ENCODE results near the gene HMMR.
"Not testable (repeated sequence)": the region's sequence is repeated elsewhere in the genome, so short reads cannot be mapped to it uniquely, and the experiment has no call there.

The HMMR gene, protein sequence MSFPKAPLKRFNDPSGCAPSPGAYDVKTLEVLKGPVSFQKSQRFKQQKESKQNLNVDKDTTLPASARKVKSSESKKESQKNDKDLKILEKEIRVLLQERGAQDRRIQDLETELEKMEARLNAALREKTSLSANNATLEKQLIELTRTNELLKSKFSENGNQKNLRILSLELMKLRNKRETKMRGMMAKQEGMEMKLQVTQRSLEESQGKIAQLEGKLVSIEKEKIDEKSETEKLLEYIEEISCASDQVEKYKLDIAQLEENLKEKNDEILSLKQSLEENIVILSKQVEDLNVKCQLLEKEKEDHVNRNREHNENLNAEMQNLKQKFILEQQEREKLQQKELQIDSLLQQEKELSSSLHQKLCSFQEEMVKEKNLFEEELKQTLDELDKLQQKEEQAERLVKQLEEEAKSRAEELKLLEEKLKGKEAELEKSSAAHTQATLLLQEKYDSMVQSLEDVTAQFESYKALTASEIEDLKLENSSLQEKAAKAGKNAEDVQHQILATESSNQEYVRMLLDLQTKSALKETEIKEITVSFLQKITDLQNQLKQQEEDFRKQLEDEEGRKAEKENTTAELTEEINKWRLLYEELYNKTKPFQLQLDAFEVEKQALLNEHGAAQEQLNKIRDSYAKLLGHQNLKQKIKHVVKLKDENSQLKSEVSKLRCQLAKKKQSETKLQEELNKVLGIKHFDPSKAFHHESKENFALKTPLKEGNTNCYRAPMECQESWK

DNA sequence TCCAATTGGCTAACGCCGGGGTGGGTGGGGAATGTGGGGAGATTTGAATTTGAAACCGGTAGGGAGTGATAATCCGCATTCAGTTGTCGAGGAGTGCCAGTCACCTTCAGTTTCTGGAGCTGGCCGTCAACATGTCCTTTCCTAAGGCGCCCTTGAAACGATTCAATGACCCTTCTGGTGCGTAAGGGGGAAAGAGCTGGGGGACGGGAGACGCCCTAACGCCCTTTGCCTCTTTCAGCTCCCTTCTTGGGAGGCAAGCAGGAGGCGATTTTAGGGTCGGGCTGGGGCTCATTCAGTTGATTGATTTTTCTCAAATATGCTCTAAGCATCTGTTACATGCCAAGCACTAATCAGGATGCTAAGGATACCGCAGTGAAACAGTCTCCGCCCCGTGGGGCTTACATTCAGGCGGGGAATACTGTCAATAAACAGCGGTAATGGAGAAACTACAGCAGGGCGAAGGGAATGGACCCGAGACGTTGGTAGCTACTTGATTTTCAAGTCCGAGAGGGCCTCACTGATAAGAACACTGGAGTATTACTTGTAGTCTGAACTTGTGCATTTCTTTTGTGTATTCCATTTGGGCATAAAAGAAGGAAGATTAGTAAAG, at the start of gene HMMR:
HMMR (plus strand) TSS at position 71 of the 610 bp plus-strand sequence; CDS start at position 132, 61 bp downstream.
- TF ChIP-seq, protein P1, sequence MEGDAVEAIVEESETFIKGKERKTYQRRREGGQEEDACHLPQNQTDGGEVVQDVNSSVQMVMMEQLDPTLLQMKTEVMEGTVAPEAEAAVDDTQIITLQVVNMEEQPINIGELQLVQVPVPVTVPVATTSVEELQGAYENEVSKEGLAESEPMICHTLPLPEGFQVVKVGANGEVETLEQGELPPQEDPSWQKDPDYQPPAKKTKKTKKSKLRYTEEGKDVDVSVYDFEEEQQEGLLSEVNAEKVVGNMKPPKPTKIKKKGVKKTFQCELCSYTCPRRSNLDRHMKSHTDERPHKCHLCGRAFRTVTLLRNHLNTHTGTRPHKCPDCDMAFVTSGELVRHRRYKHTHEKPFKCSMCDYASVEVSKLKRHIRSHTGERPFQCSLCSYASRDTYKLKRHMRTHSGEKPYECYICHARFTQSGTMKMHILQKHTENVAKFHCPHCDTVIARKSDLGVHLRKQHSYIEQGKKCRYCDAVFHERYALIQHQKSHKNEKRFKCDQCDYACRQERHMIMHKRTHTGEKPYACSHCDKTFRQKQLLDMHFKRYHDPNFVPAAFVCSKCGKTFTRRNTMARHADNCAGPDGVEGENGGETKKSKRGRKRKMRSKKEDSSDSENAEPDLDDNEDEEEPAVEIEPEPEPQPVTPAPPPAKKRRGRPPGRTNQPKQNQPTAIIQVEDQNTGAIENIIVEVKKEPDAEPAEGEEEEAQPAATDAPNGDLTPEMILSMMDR (IDR thresholded peaks at IDR 0.05; ENCODE audit: low read depth, low read length, missing control alignments), result no peak
- no peak for DNase-seq (ENCODE audit: extremely low read depth, low read depth)
- peak within 1 kb of the TSS; percentile 62 for H3K4me3 ChIP-seq (replicated peaks; ENCODE audit: low read depth, low read length)

DNA sequence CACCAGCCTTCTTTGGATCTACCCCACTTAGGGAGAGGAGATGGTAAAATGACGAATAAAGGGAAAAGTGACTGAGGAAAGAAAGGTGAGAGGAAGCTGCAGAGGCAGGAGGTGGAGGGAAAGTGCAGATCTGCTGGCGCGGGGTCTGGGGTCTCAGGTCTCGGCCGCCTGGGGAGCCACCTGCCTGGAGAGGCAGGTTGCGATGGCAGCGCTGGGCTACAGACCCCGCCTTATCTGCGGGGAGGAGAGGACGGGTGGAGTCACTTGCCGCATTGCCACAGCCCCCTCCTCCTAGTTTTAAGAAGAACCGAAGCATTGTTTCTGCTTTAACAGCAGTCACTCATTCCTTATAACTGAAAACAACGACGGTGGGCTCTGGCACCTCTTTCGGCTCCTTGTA, 44.8 kb upstream of the HMMR start:
- DNase-seq (ENCODE audit: extremely low read depth, low read depth); H3K4me3 ChIP-seq (replicated peaks; ENCODE audit: low read depth, low read length): not testable (repeated sequence)

DNA sequence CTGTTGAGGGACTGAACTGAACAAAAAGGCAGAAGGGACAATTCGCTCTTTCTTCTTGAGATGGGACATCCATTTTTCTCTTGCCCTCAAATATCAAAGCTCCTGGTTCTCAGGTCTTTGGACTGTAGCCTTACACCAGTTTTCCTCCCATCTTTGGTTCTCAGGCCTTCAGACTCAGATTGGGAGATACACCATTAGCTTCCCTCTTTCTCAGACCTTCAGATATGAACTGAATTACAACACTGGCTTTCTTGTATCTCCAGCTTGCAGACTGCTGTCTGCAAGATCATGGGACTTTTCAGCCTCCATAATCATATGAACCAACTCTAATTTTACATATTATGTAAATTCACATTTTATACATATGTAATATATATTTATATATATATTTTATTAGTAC, 35.6 kb upstream of the HMMR start:
- TF ChIP-seq, protein P1 (IDR thresholded peaks at IDR 0.05; ENCODE audit: low read depth, low read length, missing control alignments), result no peak
- H3K4me3 ChIP-seq (replicated peaks; ENCODE audit: low read depth, low read length), result no peak overlapping the region
- no peak for DNase-seq (ENCODE audit: extremely low read depth, low read depth)

DNA sequence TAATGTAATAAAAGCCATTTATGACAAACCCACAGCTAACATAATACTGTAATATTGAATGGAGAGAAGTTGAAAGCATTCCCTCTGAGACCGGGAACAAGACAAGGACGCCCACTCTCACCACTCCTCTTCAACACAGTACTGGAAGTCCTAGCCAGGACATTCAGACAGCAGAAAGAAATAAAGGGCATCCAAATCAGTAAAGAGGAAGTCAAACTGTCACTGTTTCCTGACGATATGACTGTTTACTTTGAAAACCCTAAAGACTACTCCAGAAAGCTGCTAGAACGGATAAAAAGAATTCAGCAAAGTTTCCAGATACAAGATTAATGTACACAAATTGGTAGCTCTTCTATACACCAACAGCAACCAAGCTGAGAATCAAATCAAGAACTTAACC, 34.3 kb upstream of the HMMR start:
- not testable (repeated sequence) for H3K4me3 ChIP-seq (replicated peaks; ENCODE audit: low read depth, low read length); DNase-seq (ENCODE audit: extremely low read depth, low read depth)

DNA sequence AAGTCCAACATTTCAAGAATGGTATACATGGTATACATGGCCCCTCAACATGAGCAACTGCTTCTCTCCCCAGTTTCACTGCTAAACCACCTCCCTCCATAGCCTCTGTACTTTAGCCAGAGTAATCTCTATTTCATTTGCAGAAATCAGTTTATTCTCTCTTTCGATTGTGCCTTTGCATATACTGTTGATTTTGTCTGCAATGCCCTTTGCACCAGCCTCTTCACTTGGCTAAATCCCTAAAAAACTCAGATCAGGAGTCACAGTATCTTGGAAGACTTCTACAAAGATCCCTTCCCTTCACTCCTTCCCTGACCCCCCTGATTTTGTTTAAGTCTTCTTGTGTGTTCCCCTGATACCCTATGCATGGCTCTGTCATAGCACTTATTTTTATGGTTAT, 27.9 kb upstream of the HMMR start:
- TF ChIP-seq, protein P1 (IDR thresholded peaks at IDR 0.05; ENCODE audit: low read depth, low read length, missing control alignments), result no peak
- DNase-seq (ENCODE audit: extremely low read depth, low read depth), result no peak
- no peak overlapping the region for H3K4me3 ChIP-seq (replicated peaks; ENCODE audit: low read depth, low read length)

DNA sequence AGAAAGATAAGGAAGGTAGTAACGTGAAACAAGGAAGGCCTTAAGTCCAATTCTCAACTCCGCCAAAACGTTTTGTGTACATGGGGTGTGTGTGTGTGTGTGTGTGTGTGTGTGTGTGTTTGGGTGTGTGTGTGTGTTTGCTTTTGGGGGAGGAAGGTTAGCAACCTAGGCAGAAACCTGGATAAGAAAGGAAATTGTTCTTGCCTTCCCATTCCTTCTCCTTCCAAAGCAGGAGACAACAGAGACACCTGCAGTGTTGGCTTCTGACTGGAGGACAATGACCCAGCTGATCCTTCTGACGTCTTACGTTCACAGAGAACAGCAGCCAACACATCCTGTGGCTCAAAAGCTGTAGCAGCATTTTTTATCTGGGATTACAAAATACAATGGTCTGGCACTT, 27.2 kb upstream of the HMMR start:
- TF ChIP-seq, protein P1 (IDR thresholded peaks at IDR 0.05; ENCODE audit: low read depth, low read length, missing control alignments), result no peak
- no peak overlapping the region for H3K4me3 ChIP-seq (replicated peaks; ENCODE audit: low read depth, low read length)
- no peak for DNase-seq (ENCODE audit: extremely low read depth, low read depth)

DNA sequence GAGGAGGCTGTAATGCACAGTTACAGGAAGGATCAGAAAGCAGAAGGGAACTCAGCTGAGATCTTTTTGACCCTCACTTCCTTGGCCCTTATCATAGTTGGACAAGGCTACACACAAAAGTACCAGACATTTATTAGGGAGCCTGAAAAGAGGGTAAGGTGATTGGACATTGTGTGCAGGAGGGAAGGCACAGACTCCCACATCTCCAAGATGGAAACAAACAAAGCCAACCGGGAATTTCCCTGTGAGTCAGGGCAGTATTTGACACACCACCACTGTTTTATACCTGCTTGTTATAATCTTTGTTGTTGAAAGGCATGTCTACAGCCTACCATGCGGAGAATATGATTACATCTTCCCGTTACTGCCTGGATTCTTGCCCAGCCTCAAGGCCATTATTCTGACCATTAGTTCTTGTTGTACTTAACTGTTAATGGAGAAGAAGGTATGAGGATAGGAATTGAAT, 26.0 kb upstream of the HMMR start:
- TF ChIP-seq, protein P1 (IDR thresholded peaks at IDR 0.05; ENCODE audit: low read depth, low read length, missing control alignments), result no peak
- no peak overlapping the region for H3K4me3 ChIP-seq (replicated peaks; ENCODE audit: low read depth, low read length)
- DNase-seq (ENCODE audit: extremely low read depth, low read depth), result no peak

Data from HFF-Myc (cell line).